ENCODE data around the gene LHFPL3. TPM values are rescaled to one million over a fixed set of nuclear protein-coding genes. Genes with fewer than 3 reads are reported as not detected.

LHFPL3 gene
- polyA plus RNA-seq, 1 donor from 2014 or later = 5.6 TPM

- H3F3A ChIP-seq (ENCODE audit: insufficient read depth, low read length, poor library complexity, severe bottlenecking) = no peaks in the 10 kb centered on the region
- no peak overlapping the region for H3K4me2 ChIP-seq (ENCODE audit: low read length)
- H3K27me3 ChIP-seq (ENCODE audit: insufficient read depth, low read depth, low read length) = no peaks in the 10 kb centered on the region
- H3K79me2 ChIP-seq (replicated peaks; ENCODE audit: insufficient read depth, low read length) = no peaks in the 10 kb centered on the region
- no peak overlapping the region for H3K27ac ChIP-seq (ENCODE audit: low read length)
- H3K9me2 ChIP-seq (ENCODE audit: insufficient read depth, low read length) = no peaks in the 10 kb centered on the region
- H3K4me3 ChIP-seq (ENCODE audit: low read length) = no peak overlapping the region
- no peak overlapping the region for H2AFZ ChIP-seq (ENCODE audit: low read depth, low read length)
- no peaks in the 10 kb centered on the region for H3K36me3 ChIP-seq (ENCODE audit: insufficient read depth, low read length)
- TF ChIP-seq SMC3 (conservative IDR thresholded peaks at IDR 0.05; ENCODE audit: poor library complexity) (no peak), CTCF (IDR thresholded peaks at IDR 0.05; ENCODE audit: poor library complexity, severe bottlenecking) (no peak), EZH2 (IDR thresholded peaks at IDR 0.05; ENCODE audit: borderline replicate concordance, insufficient read depth, low read length, poor library complexity, severe bottlenecking) (no peak), MXI1 (conservative IDR thresholded peaks at IDR 0.05; ENCODE audit: poor library complexity, severe bottlenecking) (no peak), REST (IDR thresholded peaks at IDR 0.05; ENCODE audit: borderline replicate concordance) (no peak)
- H3K9me3 ChIP-seq (ENCODE audit: low read length) = no peaks in the 10 kb centered on the region
- no peak overlapping the region for H3K9ac ChIP-seq (ENCODE audit: low read length)
- H4K20me1 ChIP-seq (ENCODE audit: insufficient read depth) = no peaks in the 10 kb centered on the region
Observed at GRCh38 chr7:104442481-104442880, 114.1 kb downstream of the LHFPL3 start.

GRCh38 chr7:104444017-104444416 lies 115.6 kb downstream of the LHFPL3 start:
- Histone ChIP-seq H3K9me3 (ENCODE audit: low read length) (no peaks in the 10 kb centered on the region), H3K79me2 (replicated peaks; ENCODE audit: insufficient read depth, low read length) (no peaks in the 10 kb centered on the region), H3K4me2 (ENCODE audit: low read length) (no peak overlapping the region), H4K20me1 (ENCODE audit: insufficient read depth) (no peaks in the 10 kb centered on the region), H3K36me3 (ENCODE audit: insufficient read depth, low read length) (no peaks in the 10 kb centered on the region), H3K4me3 (ENCODE audit: low read length) (no peak overlapping the region), H3K27me3 (ENCODE audit: insufficient read depth, low read depth, low read length) (no peaks in the 10 kb centered on the region), H3K9me2 (ENCODE audit: insufficient read depth, low read length) (no peaks in the 10 kb centered on the region), H3K9ac (ENCODE audit: low read length) (no peak overlapping the region), H2AFZ (ENCODE audit: low read depth, low read length) (no peak overlapping the region), H3K27ac (ENCODE audit: low read length) (no peak overlapping the region), H3F3A (ENCODE audit: insufficient read depth, low read length, poor library complexity, severe bottlenecking) (no peaks in the 10 kb centered on the region)
- TF ChIP-seq POLR2AphosphoS5 (IDR thresholded peaks at IDR 0.05) (no peak), MXI1 (conservative IDR thresholded peaks at IDR 0.05; ENCODE audit: poor library complexity, severe bottlenecking) (no peak), CTCF (IDR thresholded peaks at IDR 0.05; ENCODE audit: poor library complexity, severe bottlenecking) (no peak), EZH2 (IDR thresholded peaks at IDR 0.05; ENCODE audit: borderline replicate concordance, insufficient read depth, low read length, poor library complexity, severe bottlenecking) (no peak), RAD21 (conservative IDR thresholded peaks at IDR 0.05) (no peak)
